SIG-M5 treated with dmso at 0.1 percent for 504 hours (cell line): ENCODE results near the gene IL36B.

Experiments used
- DNase-seq: peaks from one replicate; lab custom pipeline; 2025; ENCODE audit not compliant: unreplicated experiment; lab: John Stamatoyannopoulos, UW

The IL36B gene

GRCh38 chr2:113012436-113013335 lies 40.0 kb downstream of the IL36B start:
- peak; percentile 6 for DNase-seq

- DNase-seq = no peak
These were observed 41.6 kb downstream of the IL36B start for GRCh38 chr2:113011108-113011507.

GRCh38 chr2:113010088-113010487 lies 42.6 kb downstream of the IL36B start:
- no peak for DNase-seq

GRCh38 chr2:113009622-113010021 lies 43.0 kb downstream of the IL36B start:
- no peak for DNase-seq

GRCh38 chr2:113007250-113007649 lies 45.4 kb downstream of the IL36B start:
- DNase-seq = no peak

GRCh38 chr2:113005030-113005509 lies 47.6 kb downstream of the IL36B start, which contains the start of gene IL36A:
Gene IL36A (plus strand): TSS chr2:113005459. CDS start chr2:113005872, 413 bp downstream.
- no peak for DNase-seq

GRCh38 chr2:113002677-113003076 lies 50.0 kb downstream of the IL36B start:
- no peak for DNase-seq

GRCh38 chr2:113000436-113000835 lies 52.2 kb downstream of the IL36B start:
- DNase-seq = no peak

GRCh38 chr2:112997151-112997550 lies 55.5 kb downstream of the IL36B start:
- no peak for DNase-seq

GRCh38 chr2:112996635-112997034 lies 56.0 kb downstream of the IL36B start:
- no peak for DNase-seq

- DNase-seq = no peak
These were observed 57.2 kb downstream of the IL36B start for GRCh38 chr2:112995346-112995920.

- DNase-seq = no peak
These were observed 58.0 kb downstream of the IL36B start for GRCh38 chr2:112994648-112995047.

- no peak for DNase-seq
These were observed 58.8 kb downstream of the IL36B start for GRCh38 chr2:112993831-112994230.

- no peak for DNase-seq
These were observed 63.1 kb downstream of the IL36B start for GRCh38 chr2:112989611-112990010.

GRCh38 chr2:112985090-112985489 lies 67.6 kb downstream of the IL36B start:
- no peak for DNase-seq

GRCh38 chr2:112980537-112980936 lies 72.1 kb downstream of the IL36B start:
- DNase-seq = no peak

- DNase-seq = no peak
These were observed 72.9 kb downstream of the IL36B start for GRCh38 chr2:112979731-112980130.

- DNase-seq = no peak
These were observed 75.1 kb downstream of the IL36B start, which contains the start of gene IL36G for GRCh38 chr2:112977559-112978056. Gene IL36G (plus strand): TSS chr2:112978006. CDS start chr2:112978639, 633 bp downstream.
